Small intestine (tissue), 7 donors: Measurements from ENCODE around the gene TGM4. TPM values are rescaled to one million over a fixed set of nuclear protein-coding genes. Genes with fewer than 3 reads are reported as not detected.

ENCODE experiments used
- DNase-seq, 2 donors: peaks; one replicate each; pipeline versions ENCODE4 v3.0.0 to v3.0.0-alpha.2; 2013
- FAIRE-seq: peaks from 2 replicates; lab custom pipeline; 2012; peaks lifted over from hg19 to GRCh38; lab: Jason Lieb, UNC
- H3K27ac ChIP-seq, 3 donors: one replicate each; pipeline ENCODE4 v1.5.1; 2013; ENCODE audit warnings: low read length in 2 of 3, mild to moderate bottlenecking in 2 of 3, control low read depth in 1 of 3, inconsistent platforms in 1 of 3, low read depth in 1 of 3, moderate library complexity in 1 of 3
- H3K27me3 ChIP-seq, 3 donors: one replicate each; pipeline ENCODE4 v1.6.1; 2013; ENCODE audit warnings: low read length in 3 of 3, inconsistent platforms in 1 of 3; ENCODE audit not compliant: control insufficient read depth in 3 of 3, insufficient read depth in 3 of 3
- H3K36me3 ChIP-seq, 3 donors: one replicate each; pipeline ENCODE4 v1.6.1; 2013; ENCODE audit warnings: low read length in 3 of 3, inconsistent platforms in 1 of 3, low read depth in 1 of 3, mild to moderate bottlenecking in 1 of 3, moderate library complexity in 1 of 3; ENCODE audit not compliant: control insufficient read depth in 3 of 3, insufficient read depth in 2 of 3
- H3K4me1 ChIP-seq, 3 donors: one replicate each; pipeline ENCODE4 v1.6.1; 2013; ENCODE audit warnings: low read length in 2 of 3, inconsistent platforms in 1 of 3, low read depth in 1 of 3, mild to moderate bottlenecking in 1 of 3, moderate library complexity in 1 of 3; ENCODE audit not compliant: control insufficient read depth in 3 of 3, insufficient read depth in 2 of 3
- H3K4me3 ChIP-seq, 3 donors: one replicate each; pipeline ENCODE4 v1.5.1; 2013; ENCODE audit warnings: low read length in 3 of 3, control low read depth in 1 of 3, inconsistent platforms in 1 of 3, low read depth in 1 of 3, mild to moderate bottlenecking in 1 of 3, moderate library complexity in 1 of 3
- H3K9me3 ChIP-seq, 2 donors: one replicate each; pipeline ENCODE4 v1.6.1; 2013; ENCODE audit warnings: low read depth in 1 of 2, low read length in 1 of 2; ENCODE audit not compliant: control insufficient read depth in 2 of 2, insufficient read depth in 1 of 2
- WGBS, 3 donors: extraction: QIAGEN DNeasy Blood & Tissue Kit; methylation state at CpG; one replicate each; pipeline ENCODE4 v1.1.7; 2013; 5-methylcytosine and 5-hydroxymethylcytosine counted together
- polyA plus RNA-seq, 4 donors: library from polyadenylated mRNA; stranded (reverse) in 3 of 4; unstranded in 1 of 4; fragments of 200-250 nt in 3 of 4; fragments of 120-200 nt in 1 of 4; gene quantifications; one replicate each; pipeline versions ENCODE4 v1.2.1 to v1.2.3, GENCODE V29; 2013
- donor health status: healthy with polysubstance abuse.
- donor health status: control.
- donor health status: control.
- donor health status: Bipolar disorder and iron deficiency.
- donor health status: healthy.

Gene TGM4
- polyA plus RNA-seq, 4 donors = 0.04 TPM; not detected in 3

DNA sequence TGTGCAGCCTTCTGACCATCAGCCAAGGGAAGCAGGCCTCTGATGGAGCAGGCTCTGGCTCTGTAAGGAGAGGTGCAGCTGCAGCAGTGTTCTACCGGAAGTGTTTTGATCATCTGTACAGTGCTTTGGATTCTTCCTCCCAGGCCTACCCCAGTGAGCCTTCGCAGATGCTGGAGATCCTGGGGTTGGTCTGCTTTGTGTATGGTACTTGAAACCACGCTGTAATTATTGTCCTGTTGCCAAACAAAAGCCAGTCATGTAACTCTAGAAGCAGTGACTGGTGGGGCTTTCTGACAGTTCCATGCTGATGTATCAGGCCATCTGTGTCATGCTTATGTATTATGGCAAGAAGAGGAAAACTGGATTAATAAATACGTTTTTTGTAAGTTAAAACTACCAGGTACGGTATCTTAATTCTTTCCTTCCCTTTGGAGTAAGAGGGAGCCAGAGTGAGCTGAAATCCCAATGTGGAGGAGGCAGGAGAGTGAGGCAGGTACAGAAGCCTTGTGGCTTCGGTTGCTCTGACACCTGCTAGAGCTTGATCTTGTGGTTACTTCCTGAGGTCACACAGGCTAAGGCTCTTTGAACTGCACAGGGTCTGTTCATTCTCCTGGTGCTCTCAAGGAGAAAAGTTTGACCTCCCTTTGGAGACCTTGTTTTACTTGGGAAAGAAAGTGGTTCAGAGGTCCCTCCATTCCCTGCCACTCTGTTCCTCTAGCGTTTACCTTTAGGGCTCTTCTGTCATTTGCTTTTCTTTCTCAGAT is 9.0 kb upstream of the TGM4 start:
- Histone ChIP-seq H3K9me3 (no peaks in the 10 kb centered on the region), H3K36me3 (peaks cover 0 to 16% (median 0%) of the 10 kb centered on the region in 3 donors), H3K4me3 (no peak overlapping the region), H3K4me1 (peaks cover 0 to 4% (median 0%) of the 10 kb centered on the region in 3 donors), H3K27me3 (no peaks in the 10 kb centered on the region), H3K27ac (no peak overlapping the region)
- WGBS, 3 donors = 78 to 86% (median 83%) methylated on average over 7 of the region's 7 CpGs
- no peak for FAIRE-seq
- peak in 1 of 2 donors; percentile 2 for DNase-seq

- DNase-seq (no peak), FAIRE-seq (no peak)
- peaks cover 0 to 16% (median 0%) of the 10 kb centered on the region in 3 donors for H3K36me3 ChIP-seq
- no peaks in the 10 kb centered on the region for H3K27me3 ChIP-seq
- H3K4me3 ChIP-seq = no peak overlapping the region
- H3K27ac ChIP-seq = no peak overlapping the region
- no peaks in the 10 kb centered on the region for H3K9me3 ChIP-seq
- peaks cover 0 to 2% (median 0%) of the 10 kb centered on the region in 3 donors for H3K4me1 ChIP-seq
- 92 to 94% (median 92%) methylated on average over 7 of the region's 7 CpGs for WGBS, 3 donors
These were observed 6.8 kb upstream of the TGM4 start for GRCh38 chr3:44867421-44868111.

GRCh38 chr3:44870375-44871061 is 3.9 kb upstream of the TGM4 start:
- FAIRE-seq (no peak), DNase-seq (no peak)
- no peaks in the 10 kb centered on the region for H3K27me3 ChIP-seq
- H3K4me3 ChIP-seq = no peak overlapping the region
- peaks cover 0 to 9% (median 0%) of the 10 kb centered on the region in 3 donors for H3K36me3 ChIP-seq
- H3K27ac ChIP-seq = no peak overlapping the region
- H3K4me1 ChIP-seq = no peaks in the 10 kb centered on the region
- no peaks in the 10 kb centered on the region for H3K9me3 ChIP-seq
- 58 to 84% (median 71%) methylated on average over 8 of the region's 8 CpGs for WGBS, 3 donors

DNA sequence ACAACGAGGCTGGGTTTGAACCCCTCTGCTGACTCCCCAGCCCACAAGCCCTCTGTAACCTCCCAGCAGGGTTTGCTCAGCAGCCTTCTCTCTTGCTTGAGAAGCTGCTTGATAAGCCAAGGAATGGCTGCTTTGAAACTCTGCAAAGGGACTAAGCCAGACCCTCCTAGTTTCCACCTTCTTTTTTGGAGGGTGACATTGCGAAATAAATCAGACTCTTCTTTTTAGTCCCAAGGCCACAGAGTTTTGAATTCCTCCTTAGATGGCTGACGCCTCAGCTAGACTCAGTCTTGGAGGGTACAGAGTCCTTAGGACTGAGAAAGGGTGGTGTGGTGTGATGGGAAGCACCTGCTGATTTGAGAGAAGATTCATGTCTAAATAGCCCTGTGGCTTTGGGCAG is 1.2 kb downstream of the TGM4 start:
- DNase-seq (no peak), FAIRE-seq (no peak)
- H3K27me3 ChIP-seq = no peaks in the 10 kb centered on the region
- H3K36me3 ChIP-seq = no peaks in the 10 kb centered on the region
- H3K4me1 ChIP-seq = no peaks in the 10 kb centered on the region
- no peak overlapping the region for H3K4me3 ChIP-seq
- 66 to 84% (median 77%) methylated on average over 3 of the region's 3 CpGs for whole genome bisulfite sequencing, 3 donors
- H3K9me3 ChIP-seq = no peaks in the 10 kb centered on the region
- H3K27ac ChIP-seq = no peak overlapping the region

- DNase-seq (no peak), FAIRE-seq (no peak)
- Histone ChIP-seq H3K27ac (no peak overlapping the region), H3K27me3 (no peaks in the 10 kb centered on the region), H3K36me3 (no peaks in the 10 kb centered on the region), H3K9me3 (no peaks in the 10 kb centered on the region), H3K4me3 (no peak overlapping the region), H3K4me1 (no peaks in the 10 kb centered on the region)
- WGBS, 3 donors = 86 to 87% (median 87%) methylated on average over 3 of the region's 3 CpGs
These were observed 2.9 kb downstream of the TGM4 start for GRCh38 chr3:44877333-44877732.

- H3K4me3 ChIP-seq = no peak overlapping the region
- peaks cover 0 to 5% of the 10 kb centered on the region in 2 donors for H3K9me3 ChIP-seq
- FAIRE-seq (no peak), DNase-seq (no peak)
- peaks cover 0 to 3% (median 0%) of the 10 kb centered on the region in 3 donors for H3K27me3 ChIP-seq
- WGBS, 3 donors = 54 to 65% (median 60%) methylated on average over 2 of the region's 2 CpGs
- no peaks in the 10 kb centered on the region for H3K36me3 ChIP-seq
- H3K27ac ChIP-seq = no peak overlapping the region
- H3K4me1 ChIP-seq = no peaks in the 10 kb centered on the region
These were observed 5.9 kb downstream of the TGM4 start for GRCh38 chr3:44880284-44880683.

GRCh38 chr3:44883213-44883955 is 9.0 kb downstream of the TGM4 start:
- Histone ChIP-seq H3K9me3 (peaks cover 0 to 5% of the 10 kb centered on the region in 2 donors), H3K4me3 (no peak overlapping the region), H3K36me3 (no peaks in the 10 kb centered on the region), H3K27me3 (peaks cover 0 to 6% (median 0%) of the 10 kb centered on the region in 3 donors), H3K27ac (no peak overlapping the region), H3K4me1 (no peaks in the 10 kb centered on the region)
- whole genome bisulfite sequencing, 3 donors = 91 to 93% (median 92%) methylated on average over 5 of the region's 5 CpGs
- no peak for FAIRE-seq
- DNase-seq = no peak

DNA sequence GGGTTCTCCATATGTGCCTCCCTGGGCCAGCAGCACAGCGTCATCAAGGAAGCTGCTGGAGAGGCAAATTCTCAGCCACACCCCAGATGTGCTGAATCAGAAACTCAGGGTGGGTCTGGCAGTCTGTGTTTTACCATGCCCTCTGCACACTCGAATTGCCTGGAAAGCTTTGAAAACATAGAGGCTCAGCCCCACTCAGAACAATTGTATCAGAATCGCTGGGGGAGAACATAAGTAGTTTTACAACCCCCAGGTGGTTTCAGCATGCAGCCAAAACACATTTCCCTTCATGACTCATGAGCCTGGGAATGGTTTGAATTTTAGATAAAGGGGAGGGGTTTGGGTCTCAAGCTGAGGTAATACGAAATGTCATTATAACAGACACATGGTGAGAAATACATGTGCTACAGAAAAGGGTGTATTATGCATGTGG is 9.6 kb downstream of the TGM4 start:
- 32 to 52% (median 34%) methylated on average over 4 of the region's 4 CpGs for WGBS, 3 donors
- H3K27ac ChIP-seq = no peak overlapping the region
- H3K4me1 ChIP-seq = no peaks in the 10 kb centered on the region
- no peak for DNase-seq
- H3K4me3 ChIP-seq = no peak overlapping the region
- FAIRE-seq = no peak
- peaks cover 0 to 6% (median 0%) of the 10 kb centered on the region in 3 donors for H3K27me3 ChIP-seq
- no peaks in the 10 kb centered on the region for H3K36me3 ChIP-seq
- peaks cover 0 to 5% of the 10 kb centered on the region in 2 donors for H3K9me3 ChIP-seq
